HepG2 (cell line): ENCODE results near the gene CFAP100. TPM values are rescaled to one million over a fixed set of nuclear protein-coding genes. Genes with fewer than 3 reads are reported as not detected.
A peak's percentile ranks its signal among the peaks of the same experiment; 100 is the strongest.

Source experiments
- ARID3A ChIP-seq: IDR thresholded peaks from 2 replicates; pipeline ENCODE4 v1.6.1; 2012; ENCODE audit warnings: low read depth, low read length, improper control_type of control experiment
- CENPT ChIP-seq: sonication (generic); formaldehyde crosslinking; IDR thresholded peaks from 2 replicates; pipeline ENCODE4 v1.8.0; 2022; ENCODE audit warnings: low read depth, mild to moderate bottlenecking, moderate library complexity, missing genetic modification reagents
- ETV5 ChIP-seq: IDR thresholded peaks from 2 replicates; pipeline ENCODE4 v1.6.1; 2018; ENCODE audit warnings: missing biosample characterization, missing genetic modification reagents, inconsistent platforms, borderline replicate concordance
- JUN ChIP-seq: sonication (generic); formaldehyde crosslinking; IDR thresholded peaks from 2 replicates; pipeline ENCODE4 v1.4.0; 2020; ENCODE audit warnings: mild to moderate bottlenecking, missing genetic modification reagents
- MTERF4 ChIP-seq: sonication (generic); formaldehyde crosslinking; IDR thresholded peaks from 2 replicates; pipeline ENCODE4 v1.8.0; 2023; ENCODE audit warnings: mild to moderate bottlenecking, missing genetic modification reagents
- RARG ChIP-seq: sonication (generic); formaldehyde crosslinking; IDR thresholded peaks from 2 replicates; pipeline ENCODE4 v1.4.0; 2020; ENCODE audit warnings: low read depth, mild to moderate bottlenecking, missing genetic modification reagents
- TBX2 ChIP-seq: sonication (generic); formaldehyde crosslinking; IDR thresholded peaks from 2 replicates; pipeline ENCODE4 v1.5.0; 2020; ENCODE audit warnings: missing genetic modification reagents, mild to moderate bottlenecking, borderline replicate concordance
- THRA ChIP-seq: sonication (generic); formaldehyde crosslinking; IDR thresholded peaks from 2 replicates; pipeline ENCODE4 v1.4.0; 2020; ENCODE audit warnings: missing genetic modification reagents, borderline replicate concordance
- ZFP36L1 ChIP-seq: sonication (generic); formaldehyde crosslinking; IDR thresholded peaks from 2 replicates; pipeline ENCODE4 v1.8.0; 2022; ENCODE audit warnings: mild to moderate bottlenecking, missing genetic modification reagents, moderate library complexity
- ZHX2 ChIP-seq, 2 experiments: sonication (generic) in 1 of 2; formaldehyde crosslinking in 1 of 2; IDR thresholded peaks; 2 replicates each; pipeline versions ENCODE4 v1.6.1 to v1.9.0; 2014 to 2022; ENCODE audit warnings: antibody characterized with exemption in 1 of 2, borderline replicate concordance in 1 of 2, inconsistent platforms in 1 of 2, low read depth in 1 of 2, missing genetic modification reagents in 1 of 2
- ZNF224 ChIP-seq: sonication (generic); formaldehyde crosslinking; IDR thresholded peaks from 2 replicates; pipeline ENCODE4 v1.5.0; 2020; ENCODE audit warnings: mild to moderate bottlenecking, missing genetic modification reagents
- ZNF468 ChIP-seq: sonication (generic); formaldehyde crosslinking; IDR thresholded peaks from 2 replicates; pipeline ENCODE4 v1.8.0; 2022; ENCODE audit warnings: mild to moderate bottlenecking, moderate library complexity, missing genetic modification reagents
- ZNF704 ChIP-seq: sonication (generic); formaldehyde crosslinking; IDR thresholded peaks from 2 replicates; pipeline ENCODE4 v1.8.1; 2023; ENCODE audit warnings: mild to moderate bottlenecking, inconsistent platforms, moderate library complexity, missing genetic modification reagents, borderline replicate concordance
- ZNF891 ChIP-seq: sonication (generic); formaldehyde crosslinking; IDR thresholded peaks from 2 replicates; pipeline ENCODE4 v1.5.0; 2020; ENCODE audit warnings: mild to moderate bottlenecking, missing genetic modification reagents
- polyA plus RNA-seq, 8 experiments: library from polyadenylated mRNA; depleted of rRNA in 3 of 8; stranded (reverse) in 7 of 8; unstranded in 1 of 8; fragments of >200 nt; fragmentation: Illumina TruSeq in 4 of 8; extraction: Trizol in 4 of 8; gene quantifications; 2 replicates each; pipeline versions ENCODE4 v1.2.1 to v1.2.3, GENCODE V29; 2011 to 2016; ENCODE audit warnings: low read depth in 4 of 8, missing spikeins in 1 of 8, mixed read lengths in 1 of 8; ENCODE audit not compliant: insufficient read depth in 1 of 8
- total RNA-seq, 5 experiments: library from RNA; depleted of rRNA; stranded (reverse); fragments of >200 nt; fragmentation: Illumina TruSeq; extraction: Trizol; gene quantifications; 2 replicates each; pipeline ENCODE4 v1.2.3, GENCODE V29; 2016; ENCODE audit warnings: low read depth in 1 of 5

Gene CFAP100
- total and polyA plus RNA-seq, 2 of the 13 experiments (the other 11 are each of a cell fraction or from before 2014, with no cell fraction given): 0.32 TPM; not detected in 1

- TF ChIP-seq ZNF704 (CRISPR knock-in tag): no peak
- TF ChIP-seq MTERF4 (CRISPR knock-in tag): no peak
- no peak for TF ChIP-seq RARG (CRISPR knock-in tag)
- TF ChIP-seq ZNF224 (CRISPR knock-in tag): no peak
- TF ChIP-seq ZNF468: no peak
- TF ChIP-seq ETV5 (CRISPR knock-in tag): peak; percentile 39; the same call in 1 of the 2 replicates
- TF ChIP-seq ZNF891 (CRISPR knock-in tag): no peak
- no peak for TF ChIP-seq ZHX2 (IDR thresholded peaks at IDR 0.05; ENCODE audit: low read depth)
- TF ChIP-seq ZHX2 (CRISPR knock-in tag; IDR thresholded peaks at IDR 0.05; ENCODE audit: borderline replicate concordance): no peak
- peak; percentile 94 for TF ChIP-seq TBX2 (CRISPR knock-in tag)
- TF ChIP-seq JUN (CRISPR knock-in tag): no peak
- no peak for TF ChIP-seq THRA
- TF ChIP-seq CENPT: no peak
- no peak for TF ChIP-seq ZFP36L1
- TF ChIP-seq ARID3A: peak; percentile 33; the same call in 1 of the 2 replicates
Measured at GRCh38 chr3:126472277-126473006, 77.7 kb downstream of the CFAP100 start (continued).
